ENCODE data around the gene PLA2G15.

Gene PLA2G15

GRCh38 chr16:68247932-68248331, 2.8 kb downstream of the PLA2G15 start:
- 0 out of 2 replicates have a peak, but pooled peaks cover 2% of the 10 kb centered on the region for H3K4me1 ChIP-seq (ENCODE audit: control insufficient read depth, insufficient read depth, low read length)
- no peaks in the 10 kb centered on the region for H3K9me3 ChIP-seq (ENCODE audit: control insufficient read depth, insufficient read depth, low read depth, low read length)
- no peak for TF ChIP-seq ZNF560 (tag by site-specific recombination; IDR thresholded peaks at IDR 0.05; ENCODE audit: borderline replicate concordance)
- no peak for TF ChIP-seq ZBTB7A (tag by site-specific recombination; IDR thresholded peaks at IDR 0.05; ENCODE audit: low read depth)
- TF ChIP-seq ZNF221 (tag by site-specific recombination; IDR thresholded peaks at IDR 0.05; ENCODE audit: borderline replicate concordance), result no peak
- TF ChIP-seq ZBTB1 (tag by site-specific recombination; IDR thresholded peaks at IDR 0.05), result no peak
- TF ChIP-seq PATZ1 (tag by site-specific recombination; IDR thresholded peaks at IDR 0.05), result no peak
- no peak for TF ChIP-seq ZNF423 (tag by site-specific recombination; IDR thresholded peaks at IDR 0.05)
- no peak overlapping the region for H3K4me3 ChIP-seq (ENCODE audit: low read depth, low read length)
- ChIA-PET POLR2A (interaction anchor here (0.8 kb wide), 1 partner anchor 10 kb away, joined by 3 read pairs; no protein-coding TSS in a partner anchor), CTCF (interaction anchor here (1.7 to 2.8 kb wide), 2 partner anchors 14 to 16 kb away, joined by 8 to 11 read pairs; partner anchors contain the start of gene SLC7A6)
- peaks cover 0 to 23% of the 10 kb centered on the region in 2 experiments; a peak in 2 of 3 replicates for H3K36me3 ChIP-seq (ENCODE audit: control insufficient read depth in 2 of 2, insufficient read depth in 1 of 2, low read length in 2 of 2)
- H3K27ac ChIP-seq (ENCODE audit: extremely low read depth, low read depth, low read length), result no peak overlapping the region

GRCh38 chr16:68249371-68249770, 4.2 kb downstream of the PLA2G15 start:
- Histone ChIP-seq H3K27ac (ENCODE audit: extremely low read depth, low read depth, low read length) (no peak overlapping the region), H3K36me3 (ENCODE audit: control insufficient read depth in 2 of 2, insufficient read depth in 1 of 2, low read length in 2 of 2) (peaks cover 0 to 34% of the 10 kb centered on the region in 2 experiments; a peak in 2 of 3 replicates), H3K9me3 (ENCODE audit: control insufficient read depth, insufficient read depth, low read depth, low read length) (no peaks in the 10 kb centered on the region), H3K4me1 (ENCODE audit: control insufficient read depth, insufficient read depth, low read length) (0 out of 2 replicates have a peak, but pooled peaks cover 2% of the 10 kb centered on the region), H3K4me3 (ENCODE audit: low read depth, low read length) (no peak overlapping the region)
- ChIA-PET CTCF (interaction anchor here (0.7 to 2.8 kb wide), 4 partner anchors 12 to 79 kb away, joined by 3 to 11 read pairs (median 6); partner anchors contain the start of gene SLC7A6), POLR2A (no interaction called here)
- no peak for TF ChIP-seq ZBTB6 (tag by site-specific recombination; IDR thresholded peaks at IDR 0.05)
- TF ChIP-seq ZNF423 (tag by site-specific recombination; IDR thresholded peaks at IDR 0.05), result no peak
- no peak for TF ChIP-seq PATZ1 (tag by site-specific recombination; IDR thresholded peaks at IDR 0.05)
- TF ChIP-seq ZBTB49 (tag by site-specific recombination; IDR thresholded peaks at IDR 0.05; ENCODE audit: low read depth), result no peak
- TF ChIP-seq BCL11A (tag by site-specific recombination; IDR thresholded peaks at IDR 0.05; ENCODE audit: low read depth), result no peak
- no peak for TF ChIP-seq ZNF707 (tag by site-specific recombination; IDR thresholded peaks at IDR 0.05)
- no peak for TF ChIP-seq ZBTB7A (tag by site-specific recombination; IDR thresholded peaks at IDR 0.05; ENCODE audit: low read depth)
- TF ChIP-seq ZNF335 (tag by site-specific recombination; conservative IDR thresholded peaks at IDR 0.05), result no peak
- no peak for TF ChIP-seq ZBTB10 (tag by site-specific recombination; IDR thresholded peaks at IDR 0.05)
- no peak for TF ChIP-seq ZNF600 (tag by site-specific recombination; IDR thresholded peaks at IDR 0.05)

Data from HEK293 (cell line).